HPDE6-E6E7 (cell line): ENCODE results near the gene LGR4.

Experiments
- DNase-seq: peaks from one replicate; pipeline ENCODE4 v3.0.0; 2011; ENCODE audit warnings: missing footprints; ENCODE audit errors: extremely low spot score

The LGR4 gene

DNA sequence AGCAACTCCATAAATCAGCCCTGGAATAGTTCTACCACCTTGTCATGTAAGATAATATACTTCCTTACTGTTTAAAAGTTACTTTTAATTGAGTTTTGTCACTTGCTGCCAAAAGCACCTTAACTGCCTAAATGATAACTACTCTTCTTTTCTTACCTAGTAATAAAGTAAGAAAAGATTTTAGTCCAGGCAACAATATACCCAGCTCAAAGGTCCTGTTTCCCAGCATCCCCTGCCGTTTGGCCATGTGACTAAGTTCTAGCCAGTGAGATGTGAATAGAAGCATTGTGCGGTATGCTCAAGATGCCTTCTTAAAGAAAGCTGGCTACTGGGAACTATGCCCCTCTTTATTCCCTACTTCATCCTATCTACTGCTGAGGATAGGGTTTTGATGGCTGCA, 70.1 kb downstream of the LGR4 start:
- no peak for DNase-seq

DNA sequence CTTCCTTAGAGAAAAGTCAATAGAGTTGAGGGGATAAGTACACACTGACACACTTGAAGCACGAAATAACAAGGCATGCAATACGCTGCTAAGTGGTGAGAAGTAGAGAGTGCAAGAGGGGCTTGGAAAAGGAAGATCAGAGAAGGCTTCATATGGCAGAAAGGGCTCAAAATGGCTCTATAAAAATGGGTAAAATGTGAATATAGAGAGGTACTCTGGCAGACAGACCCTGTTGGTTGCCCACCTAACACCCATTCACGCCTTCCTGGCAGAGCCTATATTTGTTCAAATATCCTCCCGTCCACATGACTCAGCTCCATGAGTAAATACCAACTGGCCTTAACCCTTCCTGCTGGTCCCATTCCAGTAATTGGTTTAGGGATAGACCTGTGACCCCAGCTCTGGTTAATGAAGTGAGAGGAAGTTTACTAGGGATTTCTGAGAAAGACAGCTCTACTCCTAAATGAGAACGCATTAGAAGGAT, 70.7 kb downstream of the LGR4 start:
- DNase-seq = no peak

DNA sequence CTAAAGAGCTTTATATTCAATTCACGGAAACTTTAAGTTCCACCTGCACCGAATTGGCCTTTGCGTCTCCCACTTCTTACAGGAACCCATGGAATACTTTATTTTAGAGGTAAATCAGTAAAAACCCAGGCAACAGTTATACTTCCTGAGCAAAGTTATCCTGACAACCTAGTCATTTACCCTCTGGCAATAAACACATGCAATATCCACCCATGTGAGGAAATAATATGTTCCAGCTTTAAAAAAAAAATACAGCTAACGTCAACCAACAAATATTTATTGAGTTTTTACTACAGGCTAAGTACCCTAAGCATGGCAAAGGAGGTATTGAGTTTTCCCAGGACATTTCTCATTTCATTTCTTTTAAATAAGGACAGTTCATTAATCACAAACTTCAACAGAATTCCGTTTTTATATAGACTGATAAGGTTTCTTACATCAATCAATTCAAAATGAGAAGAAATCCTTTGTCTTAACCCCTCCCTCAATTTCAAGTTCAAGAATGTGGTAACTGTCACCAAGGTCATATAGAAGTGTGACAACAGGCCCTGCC, 71.2 kb downstream of the LGR4 start:
- no peak for DNase-seq

DNA sequence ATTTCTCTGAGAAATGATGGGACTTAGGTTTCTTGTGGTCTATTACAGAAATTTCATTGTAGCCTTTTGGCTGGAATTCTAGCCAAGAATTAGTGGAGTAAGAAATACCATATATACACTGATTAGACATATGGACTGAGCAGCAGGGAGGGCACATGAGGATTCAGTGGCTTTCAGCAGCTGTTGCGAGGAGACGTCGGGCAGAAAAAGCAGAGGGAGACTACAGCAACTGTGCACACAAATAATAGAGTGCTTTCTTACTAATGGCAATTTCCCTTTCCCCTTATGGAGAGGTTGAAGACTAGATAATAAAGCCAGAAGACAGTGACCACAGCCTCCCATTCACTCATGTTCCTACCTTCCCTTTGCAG, 74.2 kb downstream of the LGR4 start:
- DNase-seq = no peak

DNA sequence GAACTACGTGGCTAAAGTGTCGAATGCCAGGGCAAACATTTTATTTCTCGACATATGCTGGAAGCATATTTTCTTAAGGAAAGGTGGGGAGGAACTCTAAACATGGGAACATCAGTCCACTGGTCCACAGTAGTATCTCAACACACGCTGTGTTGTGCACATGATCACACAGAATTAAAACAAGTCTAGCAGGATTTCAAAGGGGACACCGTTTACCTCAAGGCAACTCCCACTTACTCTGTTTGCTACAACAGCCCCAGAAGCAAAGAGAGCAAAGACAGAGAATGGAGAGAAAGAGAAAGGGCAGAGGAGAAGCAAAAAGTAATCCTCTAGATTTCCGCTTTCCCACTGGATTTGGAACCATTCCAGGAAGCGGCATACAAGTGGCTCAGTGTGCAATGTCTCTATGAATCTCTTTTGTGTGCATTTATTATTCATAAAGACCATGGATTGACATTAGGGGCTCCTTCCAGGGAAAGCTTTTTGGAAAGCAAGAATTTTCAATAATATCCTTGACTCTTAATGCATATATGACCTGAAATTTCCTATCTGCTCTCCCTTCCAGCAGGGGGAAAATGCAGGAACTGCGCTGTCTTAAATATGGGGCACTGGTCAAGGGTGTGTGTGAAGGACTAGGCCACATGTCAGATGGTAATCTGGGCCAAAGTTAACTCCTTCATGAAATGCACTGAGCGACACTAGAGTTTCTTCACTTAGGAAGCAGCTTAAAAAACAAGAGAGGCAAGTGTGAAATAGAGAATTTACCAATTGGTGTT, 74.8 kb downstream of the LGR4 start:
- DNase-seq = no peak

DNA sequence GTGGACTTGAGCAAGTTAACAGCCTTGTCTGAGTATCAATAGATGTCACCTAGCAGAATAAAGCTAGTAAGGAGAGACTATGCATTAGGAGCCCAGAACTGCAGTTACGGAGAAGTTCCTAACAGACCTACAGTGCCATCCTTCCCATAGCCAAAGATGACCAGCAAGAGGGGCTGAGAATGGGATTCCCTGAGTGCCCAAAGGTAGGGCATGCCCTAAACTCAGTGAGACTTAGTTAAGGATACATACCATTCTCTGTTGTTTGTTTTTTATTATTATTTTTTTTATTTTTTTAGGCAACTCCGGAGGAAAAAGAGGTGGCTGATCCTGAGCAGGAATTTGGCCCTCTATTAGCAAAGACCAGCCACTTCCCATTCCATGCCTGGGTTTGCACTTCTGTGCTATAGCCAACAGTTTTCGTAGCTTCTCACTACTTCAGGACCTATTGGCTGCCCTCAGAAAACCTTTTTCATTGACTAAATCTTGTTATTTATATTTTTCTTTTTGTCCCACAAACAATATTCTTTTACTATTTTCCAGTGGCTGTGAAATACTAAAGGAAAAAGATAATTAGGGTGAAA, 76.2 kb downstream of the LGR4 start:
- DNase-seq = no peak

DNA sequence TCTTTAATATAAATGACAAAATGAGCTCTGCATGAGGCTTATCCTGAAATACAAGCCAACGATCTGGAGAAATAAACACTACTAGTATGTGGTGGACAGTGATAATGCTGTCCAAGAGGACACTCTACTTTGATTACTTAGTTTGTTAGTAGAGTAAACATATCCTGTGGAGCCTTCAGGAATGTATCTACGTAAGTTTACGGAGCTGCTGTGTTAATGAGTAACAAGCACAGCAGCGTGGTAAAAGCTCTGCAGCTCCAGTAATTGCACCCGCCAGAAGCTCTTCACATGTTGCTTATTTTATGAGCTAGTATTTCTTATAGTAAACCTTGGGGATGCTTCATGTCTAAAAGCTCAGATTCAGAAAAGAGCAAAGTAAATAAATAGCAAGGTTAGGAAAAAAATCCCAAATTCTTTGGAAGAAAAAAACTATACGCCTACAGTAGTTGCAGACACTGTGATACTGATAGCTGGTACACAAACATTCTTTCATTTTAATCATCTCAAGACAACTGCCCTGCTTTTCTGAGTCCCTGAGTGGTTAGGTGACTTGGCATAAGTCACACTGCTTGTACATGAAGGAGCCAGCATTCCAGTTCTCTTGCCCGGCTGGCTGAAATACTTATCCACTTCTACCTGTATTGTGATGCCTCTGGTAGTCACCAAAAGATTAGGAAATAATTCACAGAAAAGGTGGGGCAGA, 76.9 kb downstream of the LGR4 start:
- no peak for DNase-seq

DNA sequence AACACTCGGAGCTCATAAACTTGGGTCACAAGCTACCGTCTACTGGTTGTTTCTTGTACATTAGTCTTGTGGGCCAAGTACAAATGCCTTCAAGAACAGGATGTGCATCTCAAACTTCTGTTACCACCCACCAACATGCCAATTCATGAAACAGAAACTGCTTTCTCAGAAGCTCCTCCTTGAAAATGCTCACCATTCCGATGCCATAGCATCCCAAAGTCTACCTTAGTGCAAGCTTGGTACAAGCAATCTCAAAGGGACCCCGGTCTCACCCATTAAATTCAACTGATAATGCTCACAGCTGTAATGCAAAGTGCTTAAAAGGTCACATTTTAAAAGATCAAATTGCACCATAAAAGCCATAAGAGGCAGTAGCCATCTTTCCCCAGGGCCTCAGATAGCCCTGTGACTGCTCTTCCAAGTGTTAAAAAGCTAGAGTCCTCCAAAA, 77.8 kb downstream of the LGR4 start:
- DNase-seq = no peak

DNA sequence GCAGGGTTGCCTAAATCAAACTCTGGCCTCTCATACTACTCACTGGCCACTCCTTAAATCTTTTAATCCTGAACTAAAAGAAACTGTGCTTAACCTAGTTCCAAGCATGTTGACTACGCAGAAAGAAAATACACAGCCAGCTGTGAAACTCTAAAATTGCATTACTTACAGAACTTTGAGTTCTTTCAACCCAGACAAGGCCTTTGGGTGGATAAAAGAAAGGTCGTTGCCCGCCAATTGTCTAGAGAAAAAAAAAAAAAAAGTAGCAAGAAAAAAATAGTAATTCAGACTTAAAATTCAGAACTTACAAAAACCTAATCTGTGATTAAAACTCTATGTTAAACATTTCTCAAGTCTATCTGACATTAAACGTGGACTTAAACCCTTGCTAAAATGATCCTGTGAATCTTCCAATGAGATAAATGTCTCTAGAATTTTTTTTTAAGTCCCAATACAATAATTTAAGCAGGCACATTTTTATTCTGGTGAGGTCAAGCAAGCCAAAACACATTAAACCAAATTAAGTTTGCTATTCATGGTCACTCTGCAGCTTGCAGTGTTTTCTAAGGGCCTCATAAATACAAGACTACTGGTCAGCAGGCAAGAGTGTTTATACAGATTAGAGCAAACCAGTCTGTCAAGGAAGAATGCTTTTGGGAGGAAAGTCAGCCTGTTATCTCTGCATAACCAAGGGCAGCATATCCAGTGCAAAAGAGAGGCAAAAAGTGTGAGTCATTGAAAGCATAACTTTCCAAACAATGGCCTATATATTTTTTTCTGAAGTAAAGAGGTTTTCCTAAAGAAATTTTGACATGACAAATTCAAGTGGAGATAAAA, 80.1 kb downstream of the LGR4 start:
- DNase-seq = no peak

DNA sequence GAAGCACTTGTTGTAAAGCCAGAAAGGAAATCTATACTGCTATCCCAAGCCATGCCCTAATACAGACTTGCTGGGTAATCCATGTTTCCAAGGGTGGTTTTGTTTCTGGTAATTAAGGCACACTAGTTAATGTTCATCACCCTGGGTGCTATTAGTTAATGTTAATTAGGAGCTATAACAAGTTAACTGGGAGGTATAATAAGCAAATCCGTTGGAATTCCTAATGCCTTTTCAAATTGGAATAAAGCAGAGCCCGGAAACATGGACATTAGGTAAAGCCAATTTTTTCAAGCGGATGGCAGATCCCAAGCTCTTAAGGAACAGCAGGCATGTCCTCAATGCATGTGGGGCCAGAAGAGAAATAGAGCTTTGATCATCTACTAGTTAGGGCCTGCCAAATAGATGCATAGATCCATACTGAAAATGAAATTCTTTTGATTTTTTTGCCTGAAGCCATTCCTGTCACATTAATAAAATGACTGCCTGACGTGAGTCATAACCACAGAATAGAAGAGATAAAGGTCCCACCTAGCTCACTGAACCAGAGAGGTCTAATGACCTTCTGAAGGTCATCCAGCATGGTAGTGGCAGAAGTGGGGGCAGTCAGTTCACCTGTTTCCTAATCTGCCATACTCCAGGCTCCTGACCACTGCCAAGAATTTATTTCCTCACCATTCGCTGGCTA, 81.1 kb downstream of the LGR4 start:
- no peak for DNase-seq

DNA sequence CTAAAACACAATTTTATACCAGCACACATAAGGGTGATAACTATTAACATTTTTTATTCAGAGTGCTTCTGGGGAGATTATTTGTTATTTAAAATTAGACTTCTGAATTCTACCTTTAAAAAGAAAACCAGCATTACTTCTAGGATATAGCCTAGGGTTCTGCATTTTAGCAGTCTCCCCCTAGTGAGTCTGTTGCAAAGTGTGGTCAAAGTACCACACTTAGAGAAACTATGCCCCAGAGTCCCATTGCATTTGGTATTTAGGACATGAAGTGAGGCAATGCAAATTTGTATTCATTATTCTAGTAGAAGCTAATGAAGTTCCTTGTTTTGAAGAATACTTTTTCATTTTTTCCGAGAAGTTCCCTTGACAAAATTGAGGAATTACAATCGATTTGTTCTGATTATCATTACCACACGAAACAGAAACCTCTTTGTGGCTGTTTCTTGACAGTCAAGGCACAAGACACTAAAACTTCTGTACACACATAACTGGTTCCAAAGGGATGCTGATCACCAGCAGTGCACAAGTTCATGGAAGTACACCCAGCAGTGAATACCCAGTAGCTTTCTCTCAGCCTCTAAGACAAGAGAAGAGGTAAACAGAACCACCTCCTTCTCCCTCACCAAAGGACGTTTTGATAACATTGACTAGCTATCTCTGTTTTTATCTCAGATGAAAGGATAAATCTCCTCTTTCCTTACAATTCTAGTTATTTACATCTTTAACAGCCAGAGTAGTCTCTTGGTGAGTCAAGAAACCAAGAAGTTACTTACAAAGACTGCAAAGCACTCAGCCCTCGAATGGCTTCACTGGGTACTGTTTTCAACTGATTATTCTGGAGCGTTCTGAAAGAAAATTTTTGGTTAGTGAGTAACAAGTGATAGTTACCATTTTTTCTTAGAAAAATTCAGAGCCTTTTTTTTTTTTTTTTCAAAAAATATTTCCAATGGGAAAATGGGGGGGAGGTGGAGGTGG, 82.0 kb downstream of the LGR4 start:
- DNase-seq = no peak

DNA sequence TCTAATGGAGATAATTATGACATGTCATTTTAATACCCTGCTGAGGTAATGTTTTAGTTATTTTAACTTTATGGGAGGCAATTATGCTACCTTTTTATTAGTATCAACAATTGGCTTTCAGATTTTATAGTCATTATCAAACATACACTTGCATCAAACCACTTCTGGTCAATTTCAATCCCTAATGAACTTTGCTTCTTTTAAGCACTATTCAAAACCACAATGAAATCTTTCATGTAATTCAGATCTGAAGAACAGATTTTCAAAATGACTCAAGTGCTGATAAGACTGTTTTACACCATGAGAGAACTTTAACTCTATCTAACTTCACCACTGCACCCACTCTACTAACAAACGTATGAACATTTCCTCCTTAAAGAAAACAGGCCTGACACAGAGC, 83.7 kb downstream of the LGR4 start:
- DNase-seq = no peak

DNA sequence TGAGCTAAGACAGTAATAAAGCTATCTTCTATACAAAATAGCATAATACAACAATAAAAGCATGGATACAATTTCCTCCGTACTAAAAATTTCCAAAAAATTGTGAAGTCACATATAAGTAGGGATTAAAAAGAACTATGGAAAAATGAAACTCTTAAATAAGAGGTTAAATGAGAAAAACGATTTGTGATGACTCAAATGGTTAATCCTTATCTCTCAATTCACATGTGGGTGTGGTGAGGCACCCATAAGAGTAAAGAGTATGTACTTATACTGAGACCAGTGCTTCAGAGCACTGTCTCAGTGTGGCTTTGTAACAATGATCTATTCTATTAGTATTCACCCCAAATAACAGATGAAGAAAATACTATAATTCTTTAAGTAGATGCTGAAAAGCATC, 84.6 kb downstream of the LGR4 start:
- no peak for DNase-seq

DNA sequence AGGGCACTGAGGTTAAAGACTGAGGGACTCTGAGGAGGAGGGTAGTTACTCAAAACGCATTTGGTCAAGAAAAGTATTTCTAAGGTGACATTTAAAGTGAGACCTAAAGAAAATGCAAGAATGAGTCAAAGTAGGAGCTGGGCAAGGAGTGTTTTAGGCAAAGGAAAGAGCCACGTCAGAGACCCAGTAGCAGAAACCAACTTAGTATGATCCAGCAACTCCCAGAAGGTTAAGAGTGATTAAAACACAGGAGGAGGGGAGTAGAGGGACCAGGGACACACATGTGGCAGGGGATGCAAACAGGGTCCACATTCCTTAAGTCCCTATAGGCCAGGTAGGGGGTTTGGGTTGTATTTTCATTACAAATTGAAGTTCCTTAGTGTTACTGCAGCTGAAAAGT, 85.2 kb downstream of the LGR4 start:
- DNase-seq = no peak

DNA sequence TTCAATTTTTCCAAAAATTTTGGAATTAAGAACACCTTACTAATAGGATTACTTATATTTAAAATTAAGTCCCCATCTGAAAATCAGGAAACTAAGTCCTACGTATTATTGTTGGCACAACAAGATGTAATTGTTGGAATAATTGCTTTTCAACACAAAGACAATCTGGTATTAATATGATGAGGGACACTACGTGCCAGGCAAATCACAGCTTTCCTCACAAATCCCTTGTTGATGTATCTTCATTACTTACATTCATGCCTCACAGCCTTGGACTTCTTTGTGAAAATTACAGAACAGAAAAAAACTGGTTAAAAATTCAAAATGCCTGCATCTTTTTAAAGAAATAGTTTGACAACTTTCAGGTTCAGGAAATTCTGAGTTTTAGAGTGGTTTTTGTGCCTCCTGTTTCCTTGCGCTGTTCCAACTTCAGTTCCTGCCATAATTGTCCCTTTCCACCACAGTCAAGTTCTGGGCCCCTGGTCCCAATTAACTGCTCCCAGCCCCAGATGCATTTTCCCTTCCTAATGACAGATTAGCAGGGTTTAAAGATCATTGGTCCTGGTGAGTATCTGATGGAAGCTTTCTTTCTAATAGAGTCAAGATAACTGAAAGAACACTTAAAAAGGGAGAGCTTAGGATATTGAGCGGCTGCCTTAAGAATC, 86.3 kb downstream of the LGR4 start:
- DNase-seq = no peak

DNA sequence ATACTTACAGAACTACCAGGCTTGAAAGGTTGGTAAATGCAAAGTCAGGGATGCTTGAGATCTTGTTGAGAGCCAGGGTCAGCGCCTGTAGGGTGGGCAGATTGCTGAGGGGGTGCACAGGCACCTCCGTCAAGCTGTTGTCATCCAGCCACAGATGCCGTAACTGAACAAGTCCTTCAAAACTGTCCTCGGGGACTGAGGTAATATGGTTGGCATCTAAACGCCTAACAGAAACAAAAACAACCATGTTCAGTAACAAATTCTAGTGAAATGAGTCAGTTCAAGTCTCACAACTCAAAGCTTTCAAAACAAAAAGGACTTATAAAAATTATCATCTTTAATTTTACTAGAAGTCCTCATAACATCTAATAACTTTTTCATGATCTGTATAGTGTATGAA, 87.3 kb downstream of the LGR4 start:
- DNase-seq = no peak

DNA sequence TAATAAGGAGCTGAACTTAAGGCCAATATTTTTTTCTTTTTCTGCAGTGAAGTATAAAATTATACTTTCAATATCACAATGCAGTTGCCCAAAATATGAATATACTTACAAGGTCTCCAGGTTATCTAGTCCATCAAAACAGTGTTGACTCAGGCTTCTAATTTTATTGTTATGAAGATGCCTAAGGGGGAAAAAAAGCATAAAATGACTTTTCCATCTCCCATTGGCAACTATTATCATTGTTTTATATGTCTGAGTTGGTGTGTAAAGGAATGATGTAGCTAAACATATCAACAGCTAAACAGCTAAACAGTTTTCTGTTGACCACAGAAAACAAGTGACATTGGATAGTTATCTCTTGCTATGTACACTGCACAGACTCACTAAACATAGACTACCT, 88.4 kb downstream of the LGR4 start:
- DNase-seq = no peak

DNA sequence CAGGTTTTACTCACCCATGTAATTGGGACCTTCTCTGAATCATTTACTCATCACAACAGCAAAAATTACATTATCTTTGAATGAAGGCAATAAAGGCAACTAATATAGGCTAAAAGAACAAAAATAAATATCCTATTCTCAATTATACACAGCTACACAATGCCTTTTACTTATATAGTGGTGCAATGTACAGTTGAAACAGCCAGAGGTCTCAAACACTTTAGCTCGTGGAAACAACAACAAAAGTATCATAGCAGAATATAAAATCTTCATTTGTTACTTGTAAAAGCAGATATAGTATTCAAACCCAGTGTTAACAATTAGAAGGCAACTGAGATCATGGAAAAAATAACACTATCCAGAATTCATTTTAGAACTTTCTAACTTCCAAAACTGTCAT, 88.9 kb downstream of the LGR4 start:
- DNase-seq = no peak

DNA sequence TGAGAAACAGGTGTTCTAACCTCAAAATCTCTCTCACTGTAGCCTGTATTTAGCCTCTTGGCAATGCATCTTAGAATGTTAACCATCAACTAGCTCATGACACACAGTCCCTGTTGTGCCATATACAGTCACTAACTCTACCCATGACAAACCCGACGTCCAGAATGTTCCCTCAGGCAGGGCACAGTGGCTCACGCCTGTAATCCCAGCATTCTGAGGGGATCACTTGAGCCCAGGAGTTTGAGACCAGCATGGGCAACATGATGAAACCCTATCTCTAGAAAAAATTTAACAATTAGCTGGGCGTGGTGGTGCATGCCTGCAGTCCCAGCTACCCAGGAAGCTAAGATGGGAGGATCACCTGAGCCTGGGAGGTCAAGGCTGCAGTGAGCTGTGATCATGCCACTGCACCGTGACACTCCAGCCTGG, 91.3 kb downstream of the LGR4 start:
- no peak for DNase-seq
